Lung microvascular endothelial cell (primary cell): ENCODE data around the gene CDC42BPG. TPM values are rescaled to one million over a fixed set of nuclear protein-coding genes. Genes with fewer than 3 reads are reported as not detected.
A peak's percentile ranks its signal among the peaks of the same experiment; 100 is the strongest.

Experiments used
- DNase-seq, 2 donors: peaks; one replicate each; pipeline versions ENCODE4 v3.0.0 to v3.0.0-alpha.2; 2010; ENCODE audit warnings: low read depth in 2 of 2
- total RNA-seq: library from RNA; depleted of rRNA; stranded (reverse); fragments of >200 nt; gene quantifications from 2 replicates; pipeline ENCODE4 v1.2.1, GENCODE V29; 2014

Gene CDC42BPG
- total RNA-seq, 1 donor from 2014 or later = 0.79 TPM

DNA sequence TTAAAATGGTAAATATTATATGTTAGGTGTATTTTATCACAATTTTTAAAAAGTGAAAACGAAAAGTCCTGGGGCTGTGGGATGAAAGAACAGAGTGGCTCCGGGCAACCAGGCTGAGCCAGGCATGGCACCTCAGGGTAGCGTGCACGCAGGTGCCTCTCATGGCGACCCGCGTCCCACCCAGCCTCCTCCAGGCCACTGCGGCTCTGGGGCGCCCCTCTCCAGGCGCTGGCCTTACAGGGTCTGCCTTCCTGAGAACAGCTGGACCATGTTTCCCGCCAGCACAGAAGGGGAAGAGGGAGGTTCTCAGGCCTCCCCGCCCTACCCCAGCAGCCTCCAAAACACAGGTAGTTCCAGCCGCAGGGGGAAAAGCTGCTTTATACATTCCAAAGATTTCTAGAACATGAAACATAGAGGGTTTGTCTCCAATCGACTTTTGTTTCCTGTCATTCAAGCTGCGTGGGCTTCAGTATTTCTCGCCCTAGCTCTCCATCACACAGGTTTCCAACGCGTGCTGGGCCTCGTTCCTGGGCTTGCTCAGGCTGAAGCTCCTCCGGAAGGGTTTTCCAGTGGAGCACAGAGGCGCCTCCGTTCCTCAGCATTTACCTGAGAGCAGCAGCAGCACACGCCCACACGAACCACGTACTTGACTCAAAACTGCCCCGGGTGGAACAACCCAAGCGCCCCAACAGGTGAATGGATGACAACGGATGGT is 23.5 kb upstream of the CDC42BPG start:
- DNase-seq = no peak

DNA sequence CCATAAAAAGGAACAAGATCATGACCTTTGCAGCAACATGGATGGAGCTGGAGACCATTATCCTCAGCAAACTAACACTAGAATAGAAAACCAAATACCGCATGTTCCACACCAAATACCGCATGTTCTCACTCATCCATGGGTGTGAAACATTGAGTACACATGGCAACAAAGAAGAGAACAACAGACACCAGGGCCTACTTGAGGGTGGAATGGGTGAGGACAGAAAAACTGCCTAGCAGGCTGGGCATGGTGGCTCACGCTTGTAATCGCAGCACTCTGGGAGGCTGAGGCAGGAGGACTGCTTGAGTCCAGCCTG is 21.7 kb upstream of the CDC42BPG start:
- DNase-seq = no peak

DNA sequence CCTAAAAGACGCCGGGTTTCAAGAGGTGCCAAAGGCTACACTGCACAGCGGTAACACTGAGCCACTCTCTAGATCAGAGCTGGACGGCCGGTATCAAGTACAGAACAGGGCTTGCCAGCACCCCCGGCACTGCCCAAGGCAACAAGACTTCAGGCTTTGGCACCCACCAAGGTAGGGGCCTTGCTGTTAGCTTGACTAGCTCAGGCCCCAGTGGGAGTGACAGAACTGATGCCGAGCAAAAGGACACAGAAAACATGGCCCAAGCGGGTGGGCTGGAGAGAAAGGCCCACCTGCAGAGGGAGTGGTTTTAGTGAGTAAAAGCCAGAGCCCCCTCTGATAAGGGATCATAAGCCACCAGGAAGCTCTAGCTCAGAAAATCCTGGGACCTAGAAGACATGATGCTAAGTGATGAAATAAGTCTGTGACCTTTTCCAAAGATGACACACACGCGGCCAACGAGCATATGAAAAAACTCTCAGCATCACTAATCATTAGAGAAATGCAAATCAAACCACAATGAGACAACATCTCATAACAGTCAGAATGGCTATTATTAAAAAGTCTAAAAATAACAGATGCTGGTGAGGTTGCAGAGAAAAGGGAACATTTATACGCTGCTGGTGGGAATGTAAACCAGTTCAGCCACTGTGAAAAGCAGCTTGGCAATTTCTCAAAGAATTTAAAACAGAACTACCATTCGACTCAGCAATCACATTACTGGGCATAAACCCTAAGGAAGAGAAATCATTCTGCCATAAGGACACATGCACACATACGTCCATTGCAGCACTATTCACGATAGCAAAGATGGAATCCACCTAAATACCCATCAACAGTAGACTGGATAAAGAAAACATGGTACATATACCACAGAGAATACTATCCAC is 21.1 kb upstream of the CDC42BPG start:
- DNase-seq = peak in 1 of 2 donors; percentile 51

DNA sequence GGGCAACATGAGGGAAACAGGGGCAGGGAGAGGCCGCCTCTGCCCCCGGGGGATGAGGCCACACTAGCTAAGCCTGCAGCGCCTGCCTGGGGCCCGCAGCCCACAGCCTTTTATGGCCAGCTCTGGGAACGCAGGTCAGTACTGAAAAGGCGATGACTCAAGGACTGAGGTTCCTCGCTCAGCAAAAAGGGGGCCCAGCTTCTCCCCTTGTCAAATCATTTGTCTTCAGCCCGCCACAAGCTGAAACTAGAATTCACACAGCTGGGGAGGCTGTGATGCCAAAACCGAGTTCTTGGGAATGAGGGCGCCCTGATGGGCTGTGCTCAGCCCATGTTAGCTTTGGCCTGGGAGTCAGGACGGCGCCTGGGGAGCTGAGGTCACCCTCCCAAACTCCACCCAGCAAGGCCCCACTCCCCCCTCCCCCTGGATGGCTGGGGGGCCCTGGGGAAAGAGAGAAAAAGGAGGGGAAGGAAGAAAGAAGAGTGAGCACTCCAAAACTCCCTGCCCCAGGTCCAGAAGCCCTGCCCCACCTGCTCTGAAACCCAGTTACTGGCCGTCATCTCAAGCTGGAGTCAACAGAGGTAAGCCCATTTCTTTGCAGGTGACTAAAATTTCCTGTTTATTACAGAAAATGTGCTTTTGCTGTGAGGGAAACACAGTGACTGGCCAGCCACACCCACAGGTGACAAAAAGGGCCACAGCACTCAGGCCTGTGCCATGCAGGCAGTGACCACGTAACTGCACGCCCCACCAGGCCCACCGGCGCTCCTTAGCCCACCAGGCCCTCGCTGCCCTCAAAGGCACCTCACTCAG is 20.2 kb upstream of the CDC42BPG start:
- DNase-seq = peak in 1 of 2 donors; percentile 75

DNA sequence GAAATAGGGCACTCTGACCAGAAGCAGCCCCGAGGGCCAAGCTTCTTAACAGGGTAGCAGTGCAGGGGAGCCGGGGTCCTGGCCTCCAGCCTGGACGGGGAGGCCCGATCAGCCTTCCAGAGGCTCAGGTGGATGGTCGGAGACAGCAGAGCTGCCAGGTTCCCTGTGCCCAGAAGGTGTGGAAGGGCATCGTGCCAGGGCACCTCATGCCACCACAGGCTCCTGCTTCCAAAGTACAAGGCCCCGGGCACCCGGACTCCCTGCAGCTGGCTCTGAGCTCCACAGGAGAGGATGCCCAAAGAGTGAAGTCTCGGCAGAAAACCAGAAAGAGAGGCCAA is 19.7 kb upstream of the CDC42BPG start:
- no peak for DNase-seq

DNA sequence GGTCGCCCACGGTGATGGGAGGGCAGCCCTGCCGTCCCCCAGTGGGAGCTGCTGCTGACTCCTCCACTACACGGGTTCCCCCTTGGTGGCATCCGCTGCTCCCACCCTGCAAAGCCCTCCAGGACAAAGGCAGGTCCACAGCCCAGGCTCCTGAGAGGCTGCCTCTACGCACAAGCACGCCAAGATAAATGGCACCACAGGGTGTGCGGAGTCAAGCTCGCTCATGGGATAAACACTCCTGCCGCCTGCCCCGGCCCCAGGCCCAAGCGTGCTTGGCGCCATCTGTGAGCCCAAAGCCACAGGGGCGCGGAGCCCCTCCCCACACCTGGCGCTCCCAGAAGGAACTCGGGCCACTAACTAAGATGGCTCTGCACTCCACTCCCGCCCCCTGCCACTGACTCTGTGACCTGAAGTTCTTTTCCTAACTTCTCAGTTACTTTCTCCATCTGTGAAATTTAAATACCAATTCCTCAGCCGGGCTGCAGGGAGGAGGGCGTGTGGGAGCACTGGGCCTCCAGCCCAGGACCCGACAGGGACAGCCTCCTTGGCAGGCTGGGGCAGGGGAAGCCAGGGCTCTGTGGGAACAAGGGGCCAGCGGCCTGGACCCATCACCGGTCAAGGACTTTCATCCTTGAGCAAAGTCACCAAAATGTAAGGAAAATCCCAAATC is 19.1 kb upstream of the CDC42BPG start:
- DNase-seq = no peak

DNA sequence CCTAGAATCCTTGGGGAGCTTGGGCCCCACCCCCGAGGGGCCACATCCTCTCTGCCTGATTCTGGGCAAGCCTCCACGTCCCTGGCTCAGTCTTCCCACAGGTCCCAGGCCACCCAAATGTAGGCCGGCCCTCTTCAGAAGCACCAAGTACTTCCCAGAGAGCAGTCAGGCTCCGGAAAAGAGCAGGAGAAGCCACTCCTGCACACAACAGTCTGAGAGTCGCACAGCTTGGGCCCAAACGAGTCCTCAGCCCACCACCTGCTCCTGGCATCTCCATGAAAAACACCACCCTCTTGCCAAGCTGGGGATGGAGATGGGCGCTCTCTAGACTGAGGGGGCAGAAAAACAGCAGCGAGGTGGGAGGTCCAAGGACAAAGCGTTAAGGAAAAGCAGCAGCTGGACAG is 18.5 kb upstream of the CDC42BPG start:
- DNase-seq = no peak

DNA sequence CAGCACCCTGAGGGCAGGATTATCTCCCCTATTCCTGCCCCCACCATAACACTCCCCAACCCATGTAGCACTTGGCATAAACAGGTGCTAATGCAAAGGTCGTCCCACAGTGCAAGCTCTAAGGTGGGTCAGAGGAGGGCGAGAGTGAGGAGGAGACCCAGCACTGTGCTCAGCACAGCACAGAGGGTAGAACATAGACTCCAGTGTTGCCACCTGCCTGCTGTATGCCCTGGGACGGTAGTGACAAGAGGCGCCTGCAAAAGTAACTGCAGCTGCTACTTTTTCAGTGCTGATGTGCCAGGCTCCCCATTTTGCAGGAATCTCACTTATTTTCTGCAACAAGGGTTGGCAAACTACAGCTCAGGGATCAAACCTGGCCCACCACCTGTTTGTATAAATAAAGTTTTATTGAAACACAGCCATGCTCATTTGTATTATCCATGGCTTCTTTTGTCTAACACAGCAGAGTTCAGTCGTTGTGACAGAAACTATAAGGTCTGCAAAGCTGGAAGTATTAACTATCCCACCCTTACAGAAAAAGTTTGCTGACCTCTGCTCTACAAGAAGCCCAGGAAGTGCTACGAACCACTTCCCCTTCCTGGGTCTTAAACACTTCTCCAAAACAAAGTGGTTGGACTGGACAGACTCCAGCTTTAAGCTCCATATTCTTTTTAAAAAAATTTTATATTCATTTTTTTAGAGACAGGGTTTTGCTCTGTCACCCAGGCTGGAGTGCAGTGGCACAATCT is 16.9 kb upstream of the CDC42BPG start:
- DNase-seq = no peak

DNA sequence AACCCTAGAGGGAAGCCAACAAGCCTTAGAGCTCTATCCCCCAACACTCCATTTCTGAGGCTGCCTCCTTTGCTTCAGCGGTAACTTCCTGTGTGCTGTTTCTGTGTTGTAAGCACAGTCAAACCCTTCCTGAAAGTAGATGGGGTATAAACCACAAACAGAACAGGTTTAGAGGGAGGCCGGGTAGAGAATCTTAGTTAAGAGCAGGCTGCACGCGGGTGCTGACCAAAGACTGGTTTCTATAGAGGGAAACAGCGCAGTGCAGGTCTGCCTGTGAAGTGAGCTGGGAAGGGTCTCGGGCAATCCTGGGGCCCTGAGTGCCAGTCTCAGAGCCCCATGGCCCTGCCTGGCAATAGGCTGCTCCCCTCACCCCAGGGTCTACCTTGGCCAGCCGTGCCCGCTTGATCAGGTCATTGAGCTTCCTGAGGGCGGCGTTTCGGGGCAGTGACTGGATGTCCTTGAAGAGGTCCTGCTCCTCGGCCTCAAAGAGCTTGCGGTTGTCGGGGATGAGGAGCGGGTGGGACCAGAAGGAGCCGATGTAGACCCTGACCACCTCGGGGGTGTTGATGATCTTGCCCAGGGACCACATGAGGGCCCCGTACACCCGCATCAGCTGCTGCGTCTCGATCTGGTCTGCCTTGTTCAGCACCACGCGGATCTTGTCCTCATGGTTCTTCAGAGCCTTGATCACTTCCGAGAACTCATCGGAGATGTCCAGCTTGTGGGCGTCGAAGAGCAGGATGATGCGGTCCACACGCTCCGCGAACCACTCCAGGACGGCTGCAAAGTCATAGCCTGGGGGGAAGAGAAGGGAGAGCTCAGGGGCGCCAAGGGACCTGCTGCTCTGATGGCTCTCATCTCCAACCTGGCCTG is 15.3 kb upstream of the CDC42BPG start:
- DNase-seq = peak in 1 of 2 donors; percentile 23

DNA sequence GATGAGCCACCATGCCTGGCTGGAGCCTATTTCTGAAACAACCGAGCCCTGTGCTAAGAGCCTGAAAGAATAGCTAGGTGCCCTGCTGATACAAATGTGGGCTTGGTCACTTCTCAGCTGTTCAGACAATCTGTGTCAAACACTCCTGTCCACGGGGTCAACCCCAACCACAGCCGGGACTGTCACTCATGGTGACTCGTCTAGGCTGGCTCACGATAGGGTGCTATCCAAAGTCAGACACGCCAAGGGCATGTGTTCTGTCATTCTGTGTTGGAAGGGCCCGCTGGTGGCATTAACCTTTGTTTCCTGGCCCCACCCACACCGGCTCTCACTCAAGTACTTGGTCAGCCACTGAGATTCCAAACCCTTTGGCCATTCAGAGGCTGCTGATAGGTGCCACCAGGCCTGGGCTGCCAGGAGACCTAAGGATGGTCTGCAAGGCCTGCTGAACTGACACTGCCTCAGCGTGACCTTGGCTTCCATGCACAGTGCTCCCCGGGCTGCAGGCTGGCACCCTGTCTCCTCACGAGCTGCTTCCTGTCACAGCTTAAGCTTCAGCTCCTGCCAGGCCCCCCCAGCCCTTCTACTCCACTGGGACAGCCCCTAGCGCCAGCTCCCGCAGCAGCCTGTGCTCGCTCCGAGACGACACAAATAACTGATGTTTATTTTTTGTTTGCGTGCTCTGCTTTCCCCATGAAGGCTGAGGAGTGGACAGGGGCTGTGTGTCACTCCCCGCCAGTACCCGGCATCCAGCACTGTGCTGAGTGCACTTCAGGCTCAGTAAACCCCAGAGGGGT is 14.2 kb upstream of the CDC42BPG start:
- peak in 1 of 2 donors; percentile 30 for DNase-seq

DNA sequence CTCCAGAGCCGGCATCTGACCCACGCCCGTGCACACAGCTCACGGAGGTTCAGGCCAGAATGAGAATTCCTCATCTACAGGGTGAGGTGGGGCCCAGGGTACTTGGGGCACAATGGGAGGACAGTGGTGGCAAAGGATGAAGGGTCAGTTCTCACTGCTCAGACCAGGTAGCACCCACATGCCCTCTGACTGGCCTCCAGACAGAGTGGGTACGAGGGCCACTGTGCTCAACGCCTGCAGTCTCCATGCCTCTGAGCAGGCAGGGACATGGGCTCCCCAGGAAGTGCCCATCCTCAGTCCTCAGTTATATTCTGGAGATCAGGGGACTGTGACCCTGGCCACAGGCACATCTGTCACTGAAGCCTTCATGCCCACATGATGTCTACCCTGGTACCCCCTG is 13.0 kb upstream of the CDC42BPG start:
- no peak for DNase-seq

DNA sequence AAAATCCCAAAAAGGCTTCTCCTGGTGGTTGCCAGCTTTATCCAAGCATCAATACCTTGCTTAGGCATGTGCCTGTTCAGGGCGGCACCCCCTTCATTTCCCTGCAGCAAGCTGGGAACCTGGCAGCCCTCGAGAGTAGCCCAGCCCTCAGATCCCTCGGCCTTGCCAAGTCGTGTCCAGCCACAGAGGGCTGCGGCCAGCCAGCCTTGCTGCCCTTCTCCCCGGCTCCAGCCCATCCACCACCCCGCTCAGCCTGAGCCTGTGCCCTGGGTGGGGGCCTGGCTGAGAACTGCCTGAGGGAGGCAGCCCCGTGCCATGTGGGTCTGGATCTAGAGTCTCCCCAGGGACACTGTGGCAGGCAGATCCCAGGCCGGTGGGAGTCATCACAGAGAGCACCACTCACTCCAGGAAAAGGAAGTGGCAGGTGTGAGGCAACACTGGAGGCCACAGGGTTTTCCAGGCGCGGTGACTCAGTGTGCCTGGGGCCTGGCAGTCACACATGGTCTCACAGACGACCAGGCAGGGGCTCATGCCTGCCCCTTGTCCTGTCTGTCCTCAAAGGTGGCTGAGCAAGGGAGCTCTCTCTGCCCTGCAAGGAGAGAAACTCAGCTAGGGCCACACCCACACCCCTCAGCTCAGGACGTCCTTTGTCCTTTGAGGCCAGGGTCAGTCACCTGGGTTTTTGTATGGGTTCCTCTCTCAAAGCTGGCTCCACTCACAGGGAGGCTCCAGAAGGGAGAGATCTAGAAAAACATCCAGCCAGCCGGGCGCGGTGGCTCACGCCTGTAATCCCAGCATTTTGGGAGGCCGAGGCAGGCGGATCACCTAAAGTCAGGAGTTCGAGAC is 12.2 kb upstream of the CDC42BPG start:
- DNase-seq = peak; percentile 90 to 93

DNA sequence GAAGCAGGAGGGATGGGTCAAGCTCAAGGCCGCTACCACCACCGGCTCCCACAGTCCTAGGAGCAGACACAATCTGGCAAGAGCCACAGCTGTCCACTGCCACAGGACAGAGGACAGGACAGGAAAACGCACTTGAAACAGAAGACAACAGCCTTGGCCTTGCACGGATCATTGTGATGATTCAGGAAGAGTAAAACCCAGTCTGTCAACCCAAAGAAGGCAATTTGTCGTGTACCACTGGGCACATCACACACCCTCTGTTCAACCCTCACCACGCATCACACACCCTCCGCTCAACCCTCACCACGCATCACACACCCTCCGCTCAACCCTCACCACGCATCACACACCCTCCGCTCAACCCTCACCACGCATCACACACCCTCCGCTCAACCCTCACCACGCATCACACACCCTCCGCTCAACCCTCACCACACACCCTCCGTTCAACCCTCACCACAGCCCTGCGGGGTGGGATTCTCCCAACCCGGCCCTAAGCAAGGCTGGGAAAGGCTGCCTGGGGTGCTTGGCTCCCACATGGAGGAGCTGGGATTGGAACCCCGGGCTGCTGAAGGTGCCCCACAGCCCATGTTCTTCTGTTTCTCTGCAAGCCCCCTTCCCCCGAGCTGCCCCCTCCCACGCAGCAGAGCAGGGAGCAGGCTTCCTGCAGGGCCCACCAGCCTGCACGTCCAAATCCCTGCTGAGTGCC is 11.3 kb upstream of the CDC42BPG start:
- peak in 1 of 2 donors; percentile 40 for DNase-seq

DNA sequence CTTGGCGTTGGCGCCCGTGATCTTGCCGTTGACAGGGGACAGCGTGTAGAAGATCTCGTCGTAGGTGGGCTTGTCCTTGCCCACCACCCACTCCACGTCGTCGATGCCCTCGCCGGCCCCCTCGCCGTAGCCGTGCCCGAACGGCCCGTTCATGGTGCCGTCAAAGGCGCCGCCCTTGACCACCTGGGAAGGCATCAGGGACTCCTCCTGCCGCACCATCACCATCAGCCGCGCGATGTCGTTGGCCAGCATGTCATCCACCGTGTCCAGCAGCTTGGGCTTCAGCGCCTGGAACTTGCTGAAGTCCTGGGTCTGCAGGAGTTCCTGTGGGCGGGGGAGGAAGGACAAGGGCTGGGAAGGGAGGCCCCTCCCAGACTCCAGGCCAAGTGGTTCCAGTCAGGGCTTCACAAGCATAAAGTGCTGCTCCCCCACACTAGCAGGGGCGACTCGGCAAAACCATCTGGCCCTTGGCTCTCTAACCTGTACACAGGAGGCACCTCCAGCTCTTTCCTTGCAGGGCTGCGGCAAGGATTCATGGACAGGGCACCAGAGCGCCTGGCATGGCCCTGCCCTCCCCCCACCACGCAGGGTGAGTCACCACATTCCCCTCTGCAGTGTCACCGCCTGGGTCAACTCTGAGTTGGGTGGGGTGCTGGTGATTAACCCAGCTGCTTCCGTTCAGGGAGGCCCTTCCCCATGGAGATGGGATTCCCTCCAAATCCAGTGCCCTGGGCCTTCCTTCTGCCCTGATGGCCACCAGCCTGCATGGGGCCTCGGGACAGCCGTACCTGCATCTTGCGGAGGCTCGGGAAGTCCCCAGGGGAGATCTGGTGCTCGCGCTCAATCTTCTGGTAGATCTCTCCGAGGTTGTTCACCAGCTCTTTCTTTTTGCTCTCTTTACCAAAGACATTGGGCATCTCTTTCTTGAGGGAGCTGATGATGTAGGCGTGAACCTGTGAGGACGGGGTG is 10.4 kb upstream of the CDC42BPG start:
- peak; percentile 81 to 95 for DNase-seq

DNA sequence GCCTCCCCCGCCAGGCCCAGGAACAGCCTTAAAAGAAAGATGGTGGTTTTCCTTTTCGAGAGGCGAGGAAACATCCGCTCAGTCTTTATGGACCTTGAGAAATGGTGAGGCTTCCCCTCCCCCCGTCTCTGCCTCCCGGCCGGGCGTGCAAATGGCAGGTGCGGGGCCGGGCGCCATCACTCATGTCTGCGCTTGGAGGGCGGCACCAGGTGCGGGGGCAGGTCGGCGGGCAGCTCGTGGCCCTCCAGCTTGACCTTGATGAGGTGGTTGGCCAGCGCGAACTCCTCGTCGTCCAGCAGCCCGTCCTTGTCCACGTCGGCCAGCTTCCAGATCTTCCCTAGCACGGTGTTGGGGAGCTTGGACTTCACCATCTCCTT is 9.7 kb upstream of the CDC42BPG start:
- DNase-seq = no peak

DNA sequence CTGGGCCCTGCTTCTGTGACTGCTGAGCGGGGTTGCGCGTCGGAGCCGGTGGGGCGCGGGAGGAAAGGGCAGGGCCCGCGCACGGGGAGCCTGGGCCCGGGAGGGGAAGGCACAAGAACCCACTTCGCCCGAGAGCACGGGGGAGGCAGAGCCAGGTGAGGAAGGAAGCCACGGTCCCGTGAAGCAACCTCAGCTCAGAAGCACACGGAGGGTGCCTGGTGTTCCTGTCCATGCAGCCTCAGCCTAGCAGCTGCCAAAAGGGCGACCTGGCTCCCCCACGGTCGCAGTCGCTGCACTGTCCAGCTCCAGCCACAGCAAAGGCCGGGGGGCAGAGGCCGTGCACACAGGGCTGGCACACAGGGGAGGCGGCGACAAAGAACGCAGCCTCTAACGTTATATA is 9.3 kb upstream of the CDC42BPG start:
- no peak for DNase-seq
